Gastroesophageal sphincter (tissue), 4 donors: Measurements from ENCODE around the gene ADCY10. TPM values are rescaled to one million over a fixed set of nuclear protein-coding genes. Genes with fewer than 3 reads are reported as not detected.
"Not testable (repeated sequence)": the region's sequence is repeated elsewhere in the genome, so short reads cannot be mapped to it uniquely, and the experiment has no call there.

Experiments used
- ATAC-seq: fragments of 150-250 bp; one replicate; pipeline ENCODE4 v1.9.1; 2016; ENCODE audit warnings: mild to moderate bottlenecking, moderate library complexity
- H3K27ac ChIP-seq, 4 donors: fragments of 200-600 bp; sonication (generic) in 3 of 4; 1 replicate in 3 of 4; 2 replicates in 1 of 4; pipeline ENCODE4 v1.5.1; 2016 to 2019
- H3K27me3 ChIP-seq: fragments of 200-600 bp; sonication (generic); one replicate; pipeline ENCODE4 v1.5.1; 2019
- H3K36me3 ChIP-seq, 2 donors: fragments of 200-600 bp; sonication (generic); one replicate each; pipeline ENCODE4 v1.5.1; 2019; ENCODE audit warnings: control low read depth in 1 of 2
- H3K4me1 ChIP-seq, 3 donors: fragments of 200-600 bp; sonication (generic); 1 replicate in 2 of 3; 2 replicates in 1 of 3; pipeline ENCODE4 v1.5.1; 2016 to 2019; ENCODE audit warnings: control low read depth in 2 of 3
- H3K4me3 ChIP-seq, 2 donors: fragments of 200-600 bp; sonication (generic); one replicate each; pipeline ENCODE4 v1.5.1; 2019; ENCODE audit warnings: mild to moderate bottlenecking in 1 of 2, moderate library complexity in 1 of 2
- H3K9me3 ChIP-seq, 3 donors: fragments of 200-600 bp; sonication (generic); one replicate each; pipeline ENCODE4 v1.5.1; 2017 to 2019; ENCODE audit warnings: control low read depth in 2 of 3
- CTCF ChIP-seq, 4 experiments: fragments of 200-600 bp in 2 of 4; fragments of 450-650 bp in 2 of 4; sonication (generic) in 1 of 4; IDR thresholded peaks; one replicate each; pipeline ENCODE4 v1.5.1; 2017 to 2019; ENCODE audit warnings: antibody characterized with exemption in 4 of 4, mild to moderate bottlenecking in 2 of 4, moderate library complexity in 2 of 4
- EP300 ChIP-seq: sonication (generic); formaldehyde crosslinking; IDR thresholded peaks from one replicate; pipeline ENCODE4 v1.6.1; 2017; ENCODE audit warnings: antibody characterized with exemption, mild to moderate bottlenecking
- POLR2A ChIP-seq, 2 donors: fragments of 450-650 bp; IDR thresholded peaks; one replicate each; pipeline ENCODE4 v1.6.1; 2017; ENCODE audit warnings: antibody characterized with exemption in 2 of 2, mild to moderate bottlenecking in 2 of 2, moderate library complexity in 1 of 2
- POLR2AphosphoS5 ChIP-seq: sonication (generic); formaldehyde crosslinking; IDR thresholded peaks from one replicate; pipeline ENCODE4 v1.6.1; 2017; ENCODE audit warnings: antibody characterized with exemption
- WGBS, 2 donors: methylation state at CpG; one replicate each; pipeline ENCODE4 v1.1.5; 2018; ENCODE audit warnings: low coverage in 1 of 2; 5-methylcytosine and 5-hydroxymethylcytosine counted together
- total RNA-seq, 4 donors: library from RNA; depleted of rRNA; stranded (reverse); fragments of >200 nt; gene quantifications; one replicate each; pipeline ENCODE4 v1.1.0, GENCODE V29; 2016

Gene ADCY10
- total RNA-seq, 4 donors from 2014 or later = 0.12 to 0.16 TPM; not detected in 2

DNA sequence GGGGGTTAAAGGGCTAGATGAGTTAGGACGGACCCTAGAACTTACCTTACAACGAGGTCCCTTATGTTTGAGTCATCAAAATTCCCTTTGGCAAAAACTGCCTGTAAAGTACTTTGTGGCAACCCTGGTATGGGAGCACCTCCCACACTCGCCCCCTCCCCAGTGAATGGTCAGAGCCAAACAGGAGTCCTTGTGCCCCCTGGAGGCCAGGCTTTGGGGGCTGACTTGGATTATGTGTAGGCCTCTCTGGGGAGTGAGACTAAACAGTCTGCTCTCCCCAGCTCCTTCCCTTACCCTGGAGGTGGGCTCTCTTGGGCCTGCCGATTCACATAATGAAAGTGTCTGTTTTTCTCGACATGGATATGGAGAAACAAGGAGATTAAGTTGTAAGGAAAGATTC is 81.2 kb downstream of the ADCY10 start:
- TF ChIP-seq POLR2AphosphoS5 (no peak), POLR2A (IDR thresholded peaks at IDR 0.05) (no peak), CTCF (IDR thresholded peaks at IDR 0.05) (no peak), EP300 (no peak)
- Histone ChIP-seq H3K27me3 (no peaks in the 10 kb centered on the region), H3K4me1 (no peaks in the 10 kb centered on the region), H3K9me3 (no peaks in the 10 kb centered on the region), H3K27ac (no peak overlapping the region), H3K36me3 (no peaks in the 10 kb centered on the region), H3K4me3 (no peak overlapping the region)
- no peak for ATAC-seq
- 84% methylated on average over 3 of the region's 5 CpGs; no CpG with 5 or more reads in 1 of the 2 donors for WGBS, 2 donors

GRCh38 chr1:167830668-167831067 is 83.3 kb downstream of the ADCY10 start:
- not testable (repeated sequence) for H3K27ac ChIP-seq, ATAC-seq, H3K36me3 ChIP-seq, H3K4me1 ChIP-seq, H3K4me3 ChIP-seq, H3K27me3 ChIP-seq, H3K9me3 ChIP-seq
- WGBS, 2 donors = 68 to 92% methylated on average over 5 of the region's 5 CpGs

GRCh38 chr1:167829868-167830267 is 84.1 kb downstream of the ADCY10 start:
- WGBS, 2 donors = 50 to 67% methylated on average over 2 of the region's 2 CpGs
- Histone ChIP-seq H3K9me3 (no peaks in the 10 kb centered on the region), H3K4me3 (no peak overlapping the region), H3K4me1 (no peaks in the 10 kb centered on the region), H3K36me3 (no peaks in the 10 kb centered on the region), H3K27ac (no peak overlapping the region), H3K27me3 (no peaks in the 10 kb centered on the region)
- ATAC-seq = no peak
- TF ChIP-seq POLR2AphosphoS5 (no peak), CTCF (IDR thresholded peaks at IDR 0.05) (no peak), EP300 (no peak), POLR2A (IDR thresholded peaks at IDR 0.05) (no peak)

GRCh38 chr1:167826127-167826526 is 87.8 kb downstream of the ADCY10 start:
- no peak for ATAC-seq
- Histone ChIP-seq H3K36me3 (no peaks in the 10 kb centered on the region), H3K9me3 (no peaks in the 10 kb centered on the region), H3K4me1 (no peaks in the 10 kb centered on the region), H3K4me3 (no peak overlapping the region), H3K27me3 (no peaks in the 10 kb centered on the region), H3K27ac (no peak overlapping the region)
- no peak for TF ChIP-seq POLR2A (IDR thresholded peaks at IDR 0.05)
- no peak for TF ChIP-seq CTCF (IDR thresholded peaks at IDR 0.05)
- no peak for TF ChIP-seq POLR2AphosphoS5
- TF ChIP-seq EP300 = no peak
- 82 to 93% methylated on average over 3 of the region's 4 CpGs for WGBS, 2 donors

DNA sequence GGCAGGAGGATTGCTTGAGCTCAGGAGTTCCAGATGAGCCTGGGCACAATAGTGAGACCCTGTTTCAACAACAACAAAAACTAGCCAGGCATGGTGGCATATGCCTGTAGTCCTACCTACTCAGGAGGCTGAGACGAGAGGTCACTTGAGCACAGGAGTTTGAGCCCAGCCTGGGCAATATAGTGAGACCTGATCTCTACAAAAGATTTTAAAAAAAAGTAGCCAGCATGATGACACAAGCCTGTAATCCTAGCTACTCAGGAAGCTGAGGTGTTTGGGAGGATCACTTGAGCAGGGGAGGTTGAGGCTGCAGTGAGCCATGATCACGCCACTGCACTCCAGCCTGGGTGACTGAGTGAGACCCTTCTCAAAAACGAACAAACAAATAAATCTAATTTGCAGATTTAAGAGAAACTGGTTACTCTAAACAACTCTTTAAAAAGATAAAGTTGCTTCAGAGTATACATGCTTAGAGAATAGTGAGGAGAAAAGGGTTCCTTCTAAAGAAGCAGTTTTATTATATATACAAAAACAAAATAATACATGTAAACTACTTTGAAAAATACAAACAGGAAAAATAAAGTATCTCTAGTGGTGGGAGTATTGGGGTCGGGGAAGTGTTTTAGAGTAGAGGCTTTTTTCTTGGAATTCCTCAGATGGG is 88.4 kb downstream of the ADCY10 start:
- 84 to 85% methylated on average over 3 to 4 of the region's 4 CpGs for WGBS, 2 donors
- no peak for ATAC-seq

More for the DNA sequence above, 88.4 kb downstream of the ADCY10 start:
- Histone ChIP-seq H3K9me3 (no peaks in the 10 kb centered on the region), H3K4me3 (no peak overlapping the region), H3K36me3 (no peaks in the 10 kb centered on the region), H3K27me3 (no peaks in the 10 kb centered on the region), H3K27ac (no peak overlapping the region), H3K4me1 (peaks cover 0 to 2% (median 0%) of the 10 kb centered on the region in 3 donors)
- no peak for TF ChIP-seq EP300
- TF ChIP-seq CTCF (IDR thresholded peaks at IDR 0.05) = no peak
- TF ChIP-seq POLR2A (IDR thresholded peaks at IDR 0.05) = no peak
- no peak for TF ChIP-seq POLR2AphosphoS5
